Upper lobe of left lung (tissue), 4 donors: ENCODE measurements around the gene USF2.

Experiments used
- CTCF ChIP-seq, 6 experiments: fragments of 450-650 bp in 4 of 6; fragments of 200-600 bp in 2 of 6; sonication (generic) in 2 of 6; IDR thresholded peaks; one replicate each; pipeline ENCODE4 v1.5.1; 2016 to 2019; ENCODE audit warnings: antibody characterized with exemption in 6 of 6
- POLR2A ChIP-seq, 4 donors: fragments of 450-650 bp; IDR thresholded peaks; one replicate each; pipeline ENCODE4 v1.5.1; 2016 to 2017; ENCODE audit warnings: antibody characterized with exemption in 4 of 4, mild to moderate bottlenecking in 2 of 4
- POLR2AphosphoS5 ChIP-seq, 2 donors: sonication (generic); formaldehyde crosslinking; IDR thresholded peaks; one replicate each; pipeline ENCODE4 v1.5.1; 2017; ENCODE audit warnings: antibody characterized with exemption in 2 of 2

- TF ChIP-seq CTCF (IDR thresholded peaks at IDR 0.05) = no peak
- TF ChIP-seq POLR2AphosphoS5 (IDR thresholded peaks at IDR 0.05) = no peak
- no peak for TF ChIP-seq POLR2A (IDR thresholded peaks at IDR 0.05)
Measured at GRCh38 chr19:35299523-35300338, 31.0 kb downstream of the USF2 start.
